HepG2 (cell line): ENCODE results near the gene SSX2IP. TPM values are rescaled to one million over a fixed set of nuclear protein-coding genes. Genes with fewer than 3 reads are reported as not detected.

ENCODE experiments used
- ATAC-seq: fragments of 200-7000 bp; cut with Tn5 transposase; 3 replicates; pipeline ENCODE4 v1.9.1; 2020; ENCODE audit warnings: mild to moderate bottlenecking, moderate library complexity
- BruUV-seq: library from RNA; stranded (reverse); fragments of 400-500 nt; replicated peaks from 2 replicates; lab custom pipeline; 2021; lab: Mats Ljungman, UMichigan
- CTCF ChIA-PET: fragments of 300-600 bp; formaldehyde crosslinking; extraction: SDS; loops from one replicate; lab custom pipeline; 2021; ENCODE audit warnings: low total read pairs, inconsistent platforms, low intra/inter-chr PET ratio; lab: Yijun Ruan, JAX
- POLR2A ChIA-PET: fragments of 350-600 bp; sonication (Branson Sonifier 250); formaldehyde crosslinking; loops from one replicate; lab custom pipeline; 2020; ENCODE audit warnings: antibody characterized with exemption, inconsistent platforms; lab: Yijun Ruan, JAX
- DNase-seq: peaks from one replicate; pipeline ENCODE4 v3.0.0-alpha.2; 2015; ENCODE audit warnings: low spot score
- FAIRE-seq: peaks from 3 replicates; lab custom pipeline; 2011; peaks lifted over from hg19 to GRCh38; lab: Jason Lieb, UNC
- H2AFZ ChIP-seq: one replicate; pipeline ENCODE4 v1.6.1; 2011; ENCODE audit warnings: low read length, inconsistent platforms
- H3K27ac ChIP-seq: fragments of 300-600 bp; 3 replicates; pipeline ENCODE4 v1.8.0; 2011; ENCODE audit warnings: mixed run types, mild to moderate bottlenecking, mixed read lengths, low read length, inconsistent platforms; ENCODE audit not compliant: insufficient read depth; ENCODE audit errors: extremely low read length
- H3K27me3 ChIP-seq, 2 experiments: fragments of 200-600 bp in 1 of 2; 2 replicates in 1 of 2; 3 replicates in 1 of 2; pipeline versions ENCODE4 v1.6.0 to v1.8.0; 2011; ENCODE audit warnings: low read length in 2 of 2, mild to moderate bottlenecking in 2 of 2, moderate library complexity in 2 of 2, inconsistent platforms in 1 of 2; ENCODE audit not compliant: insufficient read depth in 2 of 2, control insufficient read depth in 1 of 2
- H3K36me3 ChIP-seq, 2 experiments: fragments of 200-600 bp in 1 of 2; replicated peaks in 1 of 2; 2 replicates in 1 of 2; 3 replicates in 1 of 2; pipeline versions ENCODE4 v1.5.1 to v1.8.0; 2011; ENCODE audit warnings: low read length in 2 of 2, inconsistent platforms in 1 of 2; ENCODE audit not compliant: insufficient read depth in 2 of 2, control insufficient read depth in 1 of 2
- H3K4me1 ChIP-seq: 2 replicates; pipeline ENCODE4 v1.5.1; 2012; ENCODE audit warnings: low read length, inconsistent platforms; ENCODE audit not compliant: insufficient read depth
- H3K4me2 ChIP-seq: 2 replicates; pipeline ENCODE4 v1.6.0; 2011; ENCODE audit warnings: low read depth, low read length, inconsistent platforms
- H3K4me3 ChIP-seq, 3 experiments: fragments of 200-600 bp in 1 of 3; sonication (generic), shearing (Covaris generic) in 1 of 3; replicated peaks in 1 of 3; 2 replicates each; pipeline ENCODE4 v1.5.1; 2011 to 2016; ENCODE audit warnings: low read length in 3 of 3, inconsistent platforms in 2 of 3, low read depth in 2 of 3, mild to moderate bottlenecking in 2 of 3, control low read depth in 1 of 3, mixed read lengths in 1 of 3; ENCODE audit not compliant: insufficient read depth in 1 of 3
- H3K79me2 ChIP-seq: one replicate; pipeline ENCODE4 v1.6.1; 2011; ENCODE audit warnings: low read length, inconsistent platforms; ENCODE audit not compliant: insufficient read depth
- H3K9ac ChIP-seq: 2 replicates; pipeline ENCODE4 v1.6.0; 2011; ENCODE audit warnings: mild to moderate bottlenecking, low read depth, low read length, inconsistent platforms; ENCODE audit not compliant: insufficient read depth
- H3K9me3 ChIP-seq: 2 replicates; pipeline ENCODE4 v1.5.1; 2012; ENCODE audit warnings: mild to moderate bottlenecking, low read length
- H4K20me1 ChIP-seq: 2 replicates; pipeline ENCODE4 v1.6.0; 2011; ENCODE audit warnings: inconsistent platforms, mild to moderate bottlenecking, low read length, moderate library complexity; ENCODE audit not compliant: insufficient read depth
- KDM4B ChIP-seq: sonication (generic); formaldehyde crosslinking; IDR thresholded peaks from 2 replicates; pipeline ENCODE4 v1.4.0; 2020; ENCODE audit warnings: missing genetic modification reagents
- THRA ChIP-seq: sonication (generic); formaldehyde crosslinking; IDR thresholded peaks from 2 replicates; pipeline ENCODE4 v1.4.0; 2020; ENCODE audit warnings: missing genetic modification reagents, borderline replicate concordance
- ZNF260 ChIP-seq: sonication (generic); formaldehyde crosslinking; IDR thresholded peaks from 2 replicates; pipeline ENCODE4 v1.4.0; 2020; ENCODE audit warnings: missing genetic modification reagents, low read depth, mild to moderate bottlenecking, borderline replicate concordance
- whole genome bisulfite sequencing: methylation state at CpG from one replicate; pipeline ENCODE4 v1.1.6; 2017; ENCODE audit warnings: low lambda C conversion rate; 5-methylcytosine and 5-hydroxymethylcytosine counted together
- in situ Hi-C: cut with HindIII; loops from 2 replicates; pipeline ENCODE4 v1.10.0; 2017; ENCODE audit warnings: low pct_unique_long_range_greater_than_20kb; ENCODE audit not compliant: extremely low pct_ligation_motif_present
- intact Hi-C: fragments of 100-400 bp; cut with micrococcal nuclease; formaldehyde crosslinking; loops from one replicate; pipeline ENCODE4 v1.10.0; 2022; ENCODE audit not compliant: unreplicated experiment
- polyA plus RNA-seq, 8 experiments: library from polyadenylated mRNA; depleted of rRNA in 3 of 8; stranded (reverse) in 7 of 8; unstranded in 1 of 8; fragments of >200 nt; fragmentation: Illumina TruSeq in 4 of 8; extraction: Trizol in 4 of 8; gene quantifications; 2 replicates each; pipeline versions ENCODE4 v1.2.1 to v1.2.3, GENCODE V29; 2011 to 2016; ENCODE audit warnings: low read depth in 4 of 8, missing spikeins in 1 of 8, mixed read lengths in 1 of 8; ENCODE audit not compliant: insufficient read depth in 1 of 8
- total RNA-seq, 5 experiments: library from RNA; depleted of rRNA; stranded (reverse); fragments of >200 nt; fragmentation: Illumina TruSeq; extraction: Trizol; gene quantifications; 2 replicates each; pipeline ENCODE4 v1.2.3, GENCODE V29; 2016; ENCODE audit warnings: low read depth in 1 of 5

The SSX2IP gene
- total and polyA plus RNA-seq, 2 of the 13 experiments (the other 11 are each of a cell fraction or from before 2014, with no cell fraction given), result 2.7 to 23.7 TPM

- Histone ChIP-seq H3K27ac (no peak overlapping the region), H3K9me3 (no peaks in the 10 kb centered on the region), H3K27me3 (peaks cover 0 to 6% of the 10 kb centered on the region in 2 experiments; a peak in 3 of 5 replicates), H3K79me2 (no peaks in the 10 kb centered on the region)
- CTCF ChIA-PET, result interaction anchor here (0.9 to 1.9 kb wide), 5 partner anchors 15 to 673 kb away, joined by 5 to 19 read pairs (median 11); no protein-coding TSS in a partner anchor
- 0% methylated on average over 1 of the region's 1 CpG for WGBS
- intact Hi-C loops, result loop anchor here (2.0 kb wide), 1 partner anchor 614 kb away; no protein-coding TSS in a partner anchor
- TF ChIP-seq THRA (CRISPR knock-in tag), result no peak
- no peak for TF ChIP-seq KDM4B (CRISPR knock-in tag)
- no peak for TF ChIP-seq ZNF260 (CRISPR knock-in tag)
- TF ChIP-seq, all 625 proteins: peak for 0
- FAIRE-seq (no peak), DNase-seq (no peak), ATAC-seq (no peak)
- H3K9ac ChIP-seq, result no peak overlapping the region
- H3K4me2 ChIP-seq, result no peak overlapping the region
- peaks cover 17% of the 10 kb centered on the region; the same call in 1 of the 2 replicates for H3K4me1 ChIP-seq
- BruUV-seq, result no TSS peak
- no peaks in the 10 kb centered on the region for H4K20me1 ChIP-seq
- H3K4me3 ChIP-seq, result no peak overlapping the region
- in situ Hi-C loops, result loop anchor here (25.0 kb wide), 2 partner anchors 468 to 668 kb away; partner anchors contain the start of gene PRKACB
- POLR2A ChIA-PET, result no interaction called here
- H3K36me3 ChIP-seq, result no peaks in the 10 kb centered on the region
- no peak overlapping the region for H2AFZ ChIP-seq
These were observed 85.1 kb downstream of the SSX2IP start for GRCh38 chr1:84605157-84605556.
